HG03066 (cell line): ENCODE data around the gene NAA60.

ENCODE experiments used
- ATAC-seq: cut with Tn5 transposase; IDR thresholded peaks from one replicate; pipeline ENCODE4 v1.9.1; 2021; ENCODE audit warnings: low read depth; ENCODE audit not compliant: unreplicated experiment

The NAA60 gene

DNA sequence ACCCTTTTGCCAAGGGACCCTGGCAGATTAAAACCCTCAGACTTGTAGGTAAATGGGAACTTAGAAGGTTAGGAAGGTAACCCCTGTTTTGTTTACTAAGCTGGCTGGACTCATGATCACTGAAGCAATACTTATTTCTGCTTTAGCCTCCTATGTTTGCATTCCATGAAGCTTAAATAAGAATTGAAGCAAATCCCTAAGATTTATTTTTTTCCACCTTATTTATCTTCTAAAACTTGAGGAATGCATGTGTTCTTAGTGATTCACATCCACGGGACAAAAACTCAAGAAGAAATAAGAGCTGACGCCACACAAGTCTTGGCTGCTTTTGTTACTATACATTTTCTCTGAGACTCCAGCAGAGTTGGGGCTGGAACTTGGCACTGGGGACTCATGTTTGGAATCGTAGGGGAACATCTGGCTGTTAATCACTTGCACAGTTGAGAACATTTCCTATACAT is 92.8 kb downstream of the NAA60 start:
- no peak for ATAC-seq
